Ishikawa (cell line): ENCODE data around the gene TMEM266.

Experiments used
- CEBPB ChIP-seq: IDR thresholded peaks from 2 replicates; pipeline ENCODE4 v1.6.1; 2012
- CREB1 ChIP-seq: IDR thresholded peaks from 2 replicates; pipeline ENCODE4 v1.6.1; 2012; ENCODE audit warnings: low read depth
- EGR1 ChIP-seq: IDR thresholded peaks from 2 replicates; pipeline ENCODE4 v1.6.1; 2012
- EP300 ChIP-seq: IDR thresholded peaks from 2 replicates; pipeline ENCODE4 v1.6.1; 2012; ENCODE audit warnings: borderline replicate concordance
- FOXM1 ChIP-seq: IDR thresholded peaks from 2 replicates; pipeline ENCODE4 v1.6.1; 2012; ENCODE audit warnings: low read depth, borderline replicate concordance
- NFIC ChIP-seq: IDR thresholded peaks from 2 replicates; pipeline ENCODE4 v1.6.1; 2012
- RAD21 ChIP-seq: IDR thresholded peaks from 2 replicates; pipeline ENCODE4 v1.6.1; 2012; ENCODE audit warnings: low read depth
- REST ChIP-seq: IDR thresholded peaks from 2 replicates; pipeline ENCODE4 v1.6.1; 2012; ENCODE audit warnings: low read depth, mild to moderate bottlenecking
- TAF1 ChIP-seq: IDR thresholded peaks from 2 replicates; pipeline ENCODE4 v1.6.1; 2012; ENCODE audit warnings: low read depth, mild to moderate bottlenecking
- TCF12 ChIP-seq: IDR thresholded peaks from 2 replicates; pipeline ENCODE4 v1.6.1; 2012; ENCODE audit warnings: low read depth
- TEAD4 ChIP-seq: IDR thresholded peaks from 2 replicates; pipeline ENCODE4 v1.6.1; 2012
- YY1 ChIP-seq: IDR thresholded peaks from 2 replicates; pipeline ENCODE4 v1.6.1; 2012; ENCODE audit warnings: low read depth
- ZBTB7A ChIP-seq: IDR thresholded peaks from 2 replicates; pipeline ENCODE4 v1.6.1; 2012; ENCODE audit warnings: low read depth
- TF ChIP-seq, protein P1 (sequence below): IDR thresholded peaks from 2 replicates; pipeline ENCODE4 v1.6.1; 2012
- TF ChIP-seq, protein P2 (sequence below): IDR thresholded peaks from 2 replicates; pipeline ENCODE4 v1.6.1; 2012

Gene TMEM266

GRCh38 chr15:76116138-76116885 lies 56.5 kb downstream of the TMEM266 start:
- TF ChIP-seq NFIC: no peak
- TF ChIP-seq, protein P1, sequence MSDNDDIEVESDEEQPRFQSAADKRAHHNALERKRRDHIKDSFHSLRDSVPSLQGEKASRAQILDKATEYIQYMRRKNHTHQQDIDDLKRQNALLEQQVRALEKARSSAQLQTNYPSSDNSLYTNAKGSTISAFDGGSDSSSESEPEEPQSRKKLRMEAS: no peak
- TF ChIP-seq TCF12: no peak
- no peak for TF ChIP-seq TAF1
- TF ChIP-seq CEBPB: no peak
- TF ChIP-seq RAD21: no peak
- no peak for TF ChIP-seq EP300
- TF ChIP-seq REST: no peak
- TF ChIP-seq TEAD4: no peak
- TF ChIP-seq FOXM1: no peak
- TF ChIP-seq, protein P2, sequence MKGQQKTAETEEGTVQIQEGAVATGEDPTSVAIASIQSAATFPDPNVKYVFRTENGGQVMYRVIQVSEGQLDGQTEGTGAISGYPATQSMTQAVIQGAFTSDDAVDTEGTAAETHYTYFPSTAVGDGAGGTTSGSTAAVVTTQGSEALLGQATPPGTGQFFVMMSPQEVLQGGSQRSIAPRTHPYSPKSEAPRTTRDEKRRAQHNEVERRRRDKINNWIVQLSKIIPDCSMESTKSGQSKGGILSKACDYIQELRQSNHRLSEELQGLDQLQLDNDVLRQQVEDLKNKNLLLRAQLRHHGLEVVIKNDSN: no peak
- TF ChIP-seq CREB1: no peak
- no peak for TF ChIP-seq EGR1
- TF ChIP-seq ZBTB7A: no peak
- no peak for TF ChIP-seq YY1

- TF ChIP-seq FOXM1 (no peak), TEAD4 (no peak)
- TF ChIP-seq, protein P1: no peak
Measured at GRCh38 chr15:76117181-76117580, 57.4 kb downstream of the TMEM266 start.

DNA sequence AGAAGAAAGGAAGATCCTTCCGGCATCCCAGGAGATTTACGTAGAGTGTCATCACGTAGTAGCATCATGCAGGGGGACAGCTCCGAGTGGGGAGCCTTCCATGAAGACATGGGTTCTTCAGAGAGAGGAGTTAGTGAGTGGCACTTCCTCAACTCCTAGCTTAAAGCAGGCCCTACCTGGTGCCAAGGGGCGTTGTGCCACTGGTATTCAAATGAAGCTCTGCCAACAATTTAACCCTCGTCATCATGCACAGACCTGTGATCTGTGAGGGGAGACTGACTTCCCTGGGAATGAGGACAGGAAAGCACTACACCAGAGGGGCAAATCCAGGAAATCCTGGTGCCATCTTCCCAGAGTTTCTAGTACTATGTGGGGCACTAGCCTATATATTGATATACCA lies 59.0 kb downstream of the TMEM266 start:
- no peak for TF ChIP-seq NFIC
- no peak for TF ChIP-seq ZBTB7A
- no peak for TF ChIP-seq EGR1
- TF ChIP-seq CREB1: no peak
- no peak for TF ChIP-seq RAD21
- no peak for TF ChIP-seq FOXM1

GRCh38 chr15:76123031-76123430 lies 63.2 kb downstream of the TMEM266 start:
- TF ChIP-seq TCF12 (no peak), FOXM1 (no peak), EP300 (no peak), CEBPB (no peak), NFIC (no peak), REST (no peak), EGR1 (no peak), TAF1 (no peak), YY1 (no peak)
- TF ChIP-seq, protein P1: no peak
- TF ChIP-seq, protein P2: no peak

- TF ChIP-seq FOXM1 (no peak), REST (no peak), TAF1 (no peak), RAD21 (no peak), CREB1 (no peak), CEBPB (no peak), TEAD4 (no peak), ZBTB7A (no peak), EGR1 (no peak), NFIC (no peak), YY1 (no peak), EP300 (no peak), TCF12 (no peak)
- TF ChIP-seq, protein P1: no peak
- TF ChIP-seq, protein P2: no peak
Measured at GRCh38 chr15:76127169-76127568, 67.4 kb downstream of the TMEM266 start.
